ENCODE measurements around the gene RPS6KL1. TPM values are rescaled to one million over a fixed set of nuclear protein-coding genes. Genes with fewer than 3 reads are reported as not detected.
A peak's percentile ranks its signal among the peaks of the same experiment; 100 is the strongest.

Gene RPS6KL1
- total RNA-seq, 1 donor: 0.09 TPM

DNA sequence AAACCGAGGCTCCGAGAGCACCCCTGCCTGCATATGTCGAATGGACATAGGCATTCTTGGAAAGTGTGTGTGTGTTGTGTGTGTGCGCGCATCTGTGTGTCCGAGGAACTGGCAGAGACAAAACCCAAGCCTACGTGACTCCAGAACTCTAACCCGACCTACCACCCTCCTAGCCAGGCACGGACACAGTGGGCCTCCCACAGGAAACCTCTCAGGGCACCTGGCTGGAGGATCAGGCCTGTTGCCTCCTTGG is 32.9 kb upstream of the RPS6KL1 start:
- no peak for DNase-seq (ENCODE audit: low read depth)
- TF ChIP-seq, protein P1, sequence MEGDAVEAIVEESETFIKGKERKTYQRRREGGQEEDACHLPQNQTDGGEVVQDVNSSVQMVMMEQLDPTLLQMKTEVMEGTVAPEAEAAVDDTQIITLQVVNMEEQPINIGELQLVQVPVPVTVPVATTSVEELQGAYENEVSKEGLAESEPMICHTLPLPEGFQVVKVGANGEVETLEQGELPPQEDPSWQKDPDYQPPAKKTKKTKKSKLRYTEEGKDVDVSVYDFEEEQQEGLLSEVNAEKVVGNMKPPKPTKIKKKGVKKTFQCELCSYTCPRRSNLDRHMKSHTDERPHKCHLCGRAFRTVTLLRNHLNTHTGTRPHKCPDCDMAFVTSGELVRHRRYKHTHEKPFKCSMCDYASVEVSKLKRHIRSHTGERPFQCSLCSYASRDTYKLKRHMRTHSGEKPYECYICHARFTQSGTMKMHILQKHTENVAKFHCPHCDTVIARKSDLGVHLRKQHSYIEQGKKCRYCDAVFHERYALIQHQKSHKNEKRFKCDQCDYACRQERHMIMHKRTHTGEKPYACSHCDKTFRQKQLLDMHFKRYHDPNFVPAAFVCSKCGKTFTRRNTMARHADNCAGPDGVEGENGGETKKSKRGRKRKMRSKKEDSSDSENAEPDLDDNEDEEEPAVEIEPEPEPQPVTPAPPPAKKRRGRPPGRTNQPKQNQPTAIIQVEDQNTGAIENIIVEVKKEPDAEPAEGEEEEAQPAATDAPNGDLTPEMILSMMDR (IDR thresholded peaks at IDR 0.05; ENCODE audit: insufficient read depth, low read length): no peak
- H3K4me3 ChIP-seq (ENCODE audit: low read depth, low read length): no peak overlapping the region

DNA sequence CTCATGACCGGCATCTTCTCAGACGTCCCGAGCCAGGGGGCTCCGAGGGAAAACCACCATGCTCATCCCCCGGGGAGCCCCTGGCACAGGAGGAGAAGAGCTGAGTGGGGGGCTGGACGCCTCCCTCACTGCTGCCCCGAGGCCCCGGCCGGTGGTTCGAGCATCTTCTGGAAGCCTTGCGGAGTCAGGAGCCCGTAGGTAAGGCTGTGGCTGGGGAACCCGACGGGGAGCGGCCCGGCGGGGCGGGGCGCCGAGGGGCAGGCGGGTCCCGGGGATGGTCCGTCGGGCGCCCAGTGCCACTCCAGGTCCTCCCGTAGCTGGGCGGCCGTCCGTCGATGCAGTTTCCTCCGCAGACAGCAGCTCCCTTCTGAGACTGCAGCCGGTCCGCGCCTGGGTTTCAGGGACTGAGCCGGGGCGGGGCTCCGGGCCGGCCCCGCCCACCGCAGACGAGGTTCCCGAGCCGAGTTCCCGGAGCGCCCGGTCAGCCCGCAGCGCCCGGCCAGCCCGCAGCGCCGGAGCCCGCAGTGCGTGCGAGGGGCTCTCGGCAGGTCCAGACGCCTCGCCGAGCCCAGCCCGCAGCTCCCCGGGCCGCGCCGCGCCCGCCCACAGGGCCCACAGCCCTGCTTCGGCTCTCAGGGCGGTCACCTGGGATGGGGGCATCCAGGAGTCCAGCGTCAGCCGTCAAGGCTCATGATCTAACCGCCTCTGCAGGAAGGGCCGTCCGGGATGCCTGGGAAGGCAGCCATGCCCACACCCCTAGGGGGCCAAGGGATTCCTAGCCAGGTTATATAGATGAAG is 32.4 kb upstream of the RPS6KL1 start, which contains the start of gene PGF:
Gene PGF, minus strand, starts transcription at position 369 of the 798 bp plus-strand sequence. Its CDS starts 355 bp downstream, at position 14.
- H3K4me3 ChIP-seq (ENCODE audit: low read depth, low read length): peak within 1 kb of the TSS; percentile 61
- no peak for DNase-seq (ENCODE audit: low read depth)
- TF ChIP-seq, protein P1 (IDR thresholded peaks at IDR 0.05; ENCODE audit: insufficient read depth, low read length): no peak

DNA sequence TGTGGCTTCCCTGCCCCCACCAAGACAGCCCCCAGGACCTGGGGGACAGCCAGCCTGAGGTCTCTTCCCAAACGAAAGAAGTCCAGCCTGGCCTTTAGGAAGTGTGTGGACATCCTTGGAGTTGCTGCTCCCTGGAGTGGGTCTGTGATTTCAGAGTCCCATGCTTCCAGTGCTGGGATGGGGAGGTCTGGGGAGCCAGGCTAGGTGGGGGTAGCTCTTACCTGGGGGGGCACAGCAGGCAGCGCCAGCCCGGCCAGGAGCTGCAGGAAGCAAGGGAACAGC is 31.8 kb upstream of the RPS6KL1 start:
- no peak for DNase-seq (ENCODE audit: low read depth)
- H3K4me3 ChIP-seq (ENCODE audit: low read depth, low read length): peak overlapping the region; percentile 61

DNA sequence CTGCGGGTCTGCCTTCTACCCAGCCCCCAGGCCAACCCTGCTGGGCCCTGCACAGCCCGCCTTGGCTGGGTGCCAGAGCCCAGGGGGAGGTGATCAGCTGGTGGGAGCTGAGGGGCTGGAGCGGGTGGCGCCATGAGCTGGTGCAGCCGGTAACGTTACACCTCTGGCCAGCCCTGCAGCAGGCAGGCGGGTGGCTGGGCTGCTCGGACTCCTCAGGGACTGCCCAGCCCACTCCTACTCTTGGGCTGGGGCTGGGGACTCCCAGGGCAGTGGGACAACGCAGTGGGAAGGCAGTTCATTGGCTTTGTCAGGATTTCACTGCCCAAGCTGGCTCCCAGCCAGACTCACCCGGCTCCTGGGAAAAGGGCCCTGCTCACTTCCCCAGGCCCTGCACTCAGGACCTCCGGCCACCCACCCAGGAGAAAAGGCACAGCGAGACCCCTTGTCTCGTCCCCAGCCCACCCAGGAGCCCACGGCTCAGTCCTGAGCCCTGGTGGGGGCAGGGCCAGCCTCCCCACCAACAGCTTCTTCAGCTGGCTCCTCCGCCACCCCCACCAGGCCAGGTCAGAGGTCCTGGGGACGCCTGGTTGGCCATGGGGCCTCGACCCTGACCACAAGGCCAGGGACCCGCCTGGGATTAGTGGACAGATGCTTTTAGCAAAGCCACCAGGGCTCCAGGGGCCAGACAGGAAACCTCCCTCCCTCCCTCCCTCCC is 31.3 kb upstream of the RPS6KL1 start:
- TF ChIP-seq, protein P1 (IDR thresholded peaks at IDR 0.05; ENCODE audit: insufficient read depth, low read length): no peak
- no peak for DNase-seq (ENCODE audit: low read depth)
- H3K4me3 ChIP-seq (ENCODE audit: low read depth, low read length): peak overlapping the region; percentile 31

More for the DNA sequence above, 31.8 kb upstream of the RPS6KL1 start:
- TF ChIP-seq, protein P1 (IDR thresholded peaks at IDR 0.05; ENCODE audit: insufficient read depth, low read length): no peak

DNA sequence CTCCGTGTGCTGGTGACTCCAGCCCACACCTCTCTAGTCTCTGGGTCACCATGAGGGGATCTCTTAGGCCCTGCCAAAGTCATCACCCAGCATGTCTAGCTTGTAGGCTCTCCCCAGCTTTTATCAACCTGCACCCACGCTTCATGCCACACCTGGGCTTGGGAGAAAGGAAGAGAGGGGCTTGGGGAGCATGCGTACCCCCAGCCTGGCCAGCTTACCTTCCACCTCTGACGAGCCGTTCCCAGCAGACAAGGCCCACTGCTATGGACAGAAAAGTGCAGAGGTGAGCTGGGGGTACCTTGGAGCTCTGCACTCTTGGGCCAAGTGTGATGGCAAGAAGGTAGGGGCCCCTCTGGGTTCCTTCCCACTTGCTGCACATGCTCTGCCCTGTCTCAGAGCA is 30.6 kb upstream of the RPS6KL1 start:
- no peak for DNase-seq (ENCODE audit: low read depth)
- H3K4me3 ChIP-seq (ENCODE audit: low read depth, low read length): no peak overlapping the region
- TF ChIP-seq, protein P1 (IDR thresholded peaks at IDR 0.05; ENCODE audit: insufficient read depth, low read length): no peak

DNA sequence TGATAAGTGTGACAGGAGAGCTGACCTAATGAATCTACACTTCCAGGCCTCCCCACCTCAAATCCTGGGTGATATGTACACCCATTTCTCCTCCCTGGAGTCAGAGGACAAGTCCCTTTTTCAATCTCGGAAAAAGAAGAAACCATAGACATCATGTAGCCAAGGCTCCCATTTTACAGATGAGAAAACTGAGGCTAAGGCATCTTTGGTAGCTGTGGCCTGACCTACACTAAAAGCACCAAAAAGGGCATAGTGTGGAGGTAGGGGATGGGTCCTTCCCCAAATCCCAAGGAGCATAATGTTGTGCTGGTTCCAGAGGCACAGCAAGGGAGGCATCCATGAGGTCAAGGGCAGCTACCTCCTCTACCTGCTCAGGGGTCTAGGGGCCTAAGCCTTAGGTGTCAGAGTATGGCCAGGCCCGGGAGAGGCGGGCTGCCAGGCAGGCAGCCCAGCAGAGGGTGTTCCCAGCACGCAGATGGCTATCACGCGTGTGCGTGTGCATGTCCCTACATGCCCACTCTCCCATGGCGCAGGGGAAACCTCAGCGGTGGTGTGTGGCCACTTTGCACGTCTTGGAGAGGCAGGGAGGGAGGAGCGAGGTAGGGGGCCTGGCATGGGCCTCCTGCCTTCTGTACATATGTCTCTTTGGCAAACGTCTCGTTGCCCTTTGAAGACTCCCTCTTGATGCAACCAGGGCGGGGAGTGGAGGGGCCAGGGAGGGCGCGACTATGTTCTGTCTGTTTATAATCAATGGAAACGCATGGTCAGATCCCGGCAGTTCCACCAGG is 29.8 kb upstream of the RPS6KL1 start:
- H3K4me3 ChIP-seq (ENCODE audit: low read depth, low read length): no peak overlapping the region
- no peak for DNase-seq (ENCODE audit: low read depth)
- TF ChIP-seq, protein P1 (IDR thresholded peaks at IDR 0.05; ENCODE audit: insufficient read depth, low read length): no peak
